NT2/D1 (cell line): ENCODE measurements around the gene AASS.

Experiments used
- YY1 ChIP-seq: IDR thresholded peaks from 2 replicates; pipeline ENCODE4 v1.6.1; 2011; ENCODE audit not compliant: insufficient read length, insufficient read depth
- ZNF274 ChIP-seq: IDR thresholded peaks from 2 replicates; pipeline ENCODE4 v1.6.1; 2011; ENCODE audit warnings: mild to moderate bottlenecking, low read depth, low read length

DNA sequence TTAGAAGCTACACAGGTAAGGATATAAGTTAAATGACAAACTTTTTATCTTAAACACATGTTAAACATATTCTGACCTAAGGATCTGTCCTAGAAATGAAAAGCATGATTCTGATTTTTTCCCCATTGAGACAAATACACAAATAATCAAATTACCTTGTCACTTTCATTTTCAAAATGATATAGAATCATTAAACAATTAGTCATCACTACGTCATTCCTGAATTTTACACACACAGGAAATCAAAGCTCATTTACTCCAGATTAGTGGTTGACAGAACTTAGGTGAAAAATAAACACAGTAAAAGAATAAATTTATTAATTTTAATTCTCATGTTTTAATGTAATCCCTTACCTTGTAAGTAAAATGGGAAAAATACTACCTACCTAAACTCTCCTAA, 89.0 kb downstream of the AASS start:
- TF ChIP-seq ZNF274 (no peak), YY1 (no peak)
